ENCODE results near the gene FANCG. TPM values are rescaled to one million over a fixed set of nuclear protein-coding genes. Genes with fewer than 3 reads are reported as not detected.

The FANCG gene
- total and polyA plus RNA-seq, 2 of the 8 experiments (the other 6 are each of a cell fraction or from before 2014, with no cell fraction given) = 66.6 to 87.1 TPM

DNA sequence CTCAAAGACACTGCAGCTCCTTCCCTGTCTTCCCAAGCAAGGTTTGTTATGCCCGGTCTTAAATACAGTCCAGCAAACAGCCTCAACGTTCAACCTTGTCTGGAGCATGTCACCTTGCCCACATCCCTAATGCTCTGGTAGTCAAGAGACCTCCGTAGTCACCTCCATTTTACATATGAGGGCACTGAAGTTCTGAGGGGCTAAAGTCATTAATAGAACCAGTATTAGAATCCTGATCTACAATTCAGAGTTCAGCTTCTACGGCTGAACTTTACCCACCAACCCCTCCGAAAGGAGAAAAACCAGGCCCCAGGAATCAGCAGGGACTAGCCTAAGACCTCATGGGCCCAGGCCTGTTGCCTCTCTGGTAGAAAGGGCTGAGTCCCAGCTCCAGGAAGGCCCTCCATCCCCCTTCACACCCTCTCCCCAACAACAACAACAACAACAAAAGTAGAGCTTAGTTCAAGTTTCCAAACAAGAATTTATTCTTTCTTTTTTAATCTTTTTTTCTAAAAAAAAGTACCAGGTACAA lies 24.0 kb upstream of the FANCG start:
- H4K20me1 ChIP-seq (replicated peaks in 1 of 2; ENCODE audit: control insufficient read depth in 1 of 2, insufficient read depth in 2 of 2, low read length in 2 of 2) = peaks cover 2 to 3% of the 10 kb centered on the region in 2 experiments
- H3K14ac ChIP-seq (ENCODE audit: insufficient read length) = no peak overlapping the region
- peak overlapping the region; percentile 71 to 99 (median 98); a peak in 7 of 8 replicates for H3K4me3 ChIP-seq (ENCODE audit: extremely low read depth in 1 of 4, insufficient read depth in 2 of 4, low read depth in 3 of 4, low read length in 4 of 4)
- no peak overlapping the region for H4K8ac ChIP-seq (ENCODE audit: extremely low read depth, insufficient read depth, low read length)
- peak overlapping the region; percentile 75 to 100 for H3K4me2 ChIP-seq (ENCODE audit: insufficient read depth in 1 of 2, low read depth in 2 of 2, low read length in 2 of 2)
- peaks cover 7% of the 10 kb centered on the region for H3K79me1 ChIP-seq (ENCODE audit: low read depth, low read length)
- peak overlapping the region; percentile 35; the same call in 1 of the 2 replicates for H2BK12ac ChIP-seq (ENCODE audit: low read depth, low read length)
- no peaks in the 10 kb centered on the region for H3K27me3 ChIP-seq (replicated peaks in 1 of 4; ENCODE audit: control insufficient read depth in 3 of 4, extremely low read depth in 1 of 4, insufficient read depth in 3 of 4, low read length in 3 of 4)
- H2BK20ac ChIP-seq (ENCODE audit: low read length) = no peak overlapping the region
- ChIA-PET CTCF (ENCODE audit: partially characterized antibody) (interaction anchor here (0.6 to 1.7 kb wide), 10 partner anchors 8 to 205 kb away, joined by 3 to 7 read pairs (median 4); partner anchors contain the start of gene ATOSB), POLR2A (ENCODE audit: partially characterized antibody) (interaction anchor here (0.7 to 17.4 kb wide), 23 partner anchors 7 to 624 kb away, joined by 3 to 440 read pairs (median 4); partner anchors contain the start of genes ATOSB, DNAJB5, FANCG and UNC13B)
- no peak for TF ChIP-seq ASH2L (IDR thresholded peaks at IDR 0.05; ENCODE audit: low read length)
- TF ChIP-seq YY1 (IDR thresholded peaks at IDR 0.05; ENCODE audit: low read depth, low read length) = peak; percentile 69; the same call in 1 of the 2 replicates
- TF ChIP-seq JUND (IDR thresholded peaks at IDR 0.05; ENCODE audit: low read length) = no peak
- DNase-seq (ENCODE audit: low read depth in 1 of 2, low spot score in 2 of 2) (no peak), FAIRE-seq (no peak)
- peaks cover 9 to 24% (median 18%) of the 10 kb centered on the region in 4 experiments for H3K36me3 ChIP-seq (ENCODE audit: control insufficient read depth in 2 of 4, insufficient read depth in 4 of 4, low read length in 3 of 4)
- no peak overlapping the region for H2BK15ac ChIP-seq (ENCODE audit: low read length)
- H4K91ac ChIP-seq (replicated peaks; ENCODE audit: insufficient read length, low read length) = no peak overlapping the region
- no peak overlapping the region for H3K56ac ChIP-seq (replicated peaks; ENCODE audit: insufficient read length, low read depth, low read length)
- no peak overlapping the region for H3K18ac ChIP-seq (ENCODE audit: extremely low read depth, low read length)
- no peak overlapping the region for H3K4ac ChIP-seq (replicated peaks; ENCODE audit: insufficient read length, low read depth, low read length)
- WGBS, 2 experiments (ENCODE audit: extremely low coverage in 1 of 2, insufficient coverage in 1 of 2, insufficient read length in 1 of 2, insufficient replicate concordance in 2 of 2, low coverage in 1 of 2, low lambda C conversion rate in 2 of 2, missing lambda C conversion rate in 1 of 2) = 25% methylated on average over 5 of the region's 5 CpGs; no CpG with 5 or more reads in 1 of the 2 experiments
- H3K23ac ChIP-seq (ENCODE audit: insufficient read length) = no peak overlapping the region
- no peaks in the 10 kb centered on the region for H3K9me3 ChIP-seq (ENCODE audit: insufficient read depth in 2 of 2, low read depth in 1 of 2, low read length in 1 of 2)
- H3K4me1 ChIP-seq (replicated peaks in 1 of 4; ENCODE audit: control insufficient read depth in 3 of 4, insufficient read depth in 4 of 4, low read length in 3 of 4) = peaks cover 0 to 17% (median 6%) of the 10 kb centered on the region in 4 experiments; a peak in 5 of 7 replicates
- peaks cover 0 to 16% of the 10 kb centered on the region in 2 experiments; a peak in 2 of 4 replicates for H3K79me2 ChIP-seq (ENCODE audit: control insufficient read depth in 1 of 2, insufficient read depth in 2 of 2, low read length in 2 of 2)
- H4K5ac ChIP-seq (ENCODE audit: insufficient read length, low read depth, low read length) = no peak overlapping the region
- H3K23me2 ChIP-seq (ENCODE audit: low read depth, low read length) = peaks cover 10% of the 10 kb centered on the region
- no peak overlapping the region for H2AK5ac ChIP-seq (ENCODE audit: low read depth, low read length)
- H2AFZ ChIP-seq (ENCODE audit: low read length) = no peak overlapping the region
- peak overlapping the region in 3 of 4 experiments; percentile 46 to 94 (median 94); a peak in 5 of 7 replicates for H3K9ac ChIP-seq (replicated peaks in 1 of 4; ENCODE audit: extremely low read depth in 1 of 4, low read depth in 3 of 4, low read length in 3 of 4)
- peak overlapping the region; percentile 96 for H3K27ac ChIP-seq (ENCODE audit: low read depth, low read length)
- no peak overlapping the region for H2BK120ac ChIP-seq (replicated peaks; ENCODE audit: low read depth, low read length)
- H2BK5ac ChIP-seq (ENCODE audit: low read depth, low read length) = peak overlapping the region; percentile 96; the same call in 1 of the 2 replicates

All from H1 (cell line).